Measurements from ENCODE around the gene EME1. TPM values are rescaled to one million over a fixed set of nuclear protein-coding genes. Genes with fewer than 3 reads are reported as not detected.
A peak's percentile ranks its signal among the peaks of the same experiment; 100 is the strongest.

EME1 gene
- total and polyA plus RNA-seq, 2 of the 13 experiments (the other 11 are each of a cell fraction or from before 2014, with no cell fraction given) = 20.7 to 24.6 TPM

DNA sequence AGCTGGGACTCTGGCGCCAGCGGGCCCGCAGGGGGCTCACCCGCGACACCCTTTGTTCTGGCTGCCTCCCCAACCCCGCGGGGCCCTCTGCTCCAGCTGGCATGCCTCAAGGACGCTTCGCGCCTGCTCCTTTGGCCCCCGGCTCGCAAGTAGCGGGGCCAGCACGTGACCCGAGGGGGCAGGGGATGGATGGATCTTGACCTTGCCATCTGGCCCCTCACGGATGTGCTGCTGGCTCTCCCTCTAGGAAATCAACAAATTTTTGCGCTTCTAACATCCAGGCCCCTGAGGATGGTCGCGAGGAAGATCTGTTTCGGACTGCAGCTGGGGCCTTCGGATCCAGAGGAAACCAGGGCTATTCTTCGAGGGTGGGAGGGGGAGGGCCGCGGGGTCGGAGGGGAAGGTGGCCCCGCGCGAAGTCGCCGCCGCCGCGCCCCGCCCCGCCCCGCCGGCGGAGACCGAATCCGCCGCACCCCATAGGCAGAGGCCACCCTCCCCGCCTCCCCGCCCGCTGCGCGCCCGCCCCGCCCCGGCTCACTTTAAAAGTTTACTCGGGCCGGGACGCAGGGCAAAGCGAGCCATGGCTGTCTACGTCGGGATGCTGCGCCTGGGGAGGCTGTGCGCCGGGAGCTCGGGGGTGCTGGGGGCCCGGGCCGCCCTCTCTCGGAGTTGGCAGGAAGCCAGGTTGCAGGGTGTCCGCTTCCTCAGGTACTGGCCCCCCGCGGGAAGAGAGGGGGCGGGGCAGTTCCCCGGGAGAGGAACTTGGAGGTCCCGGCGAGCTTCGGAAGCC is 52.8 kb downstream of the EME1 start, which contains the start of gene ACSF2 (continued):
- TF ChIP-seq PHB2 (IDR thresholded peaks at IDR 0.05; ENCODE audit: partially characterized antibody) (no peak), CENPT (CRISPR knock-in tag; IDR thresholded peaks at IDR 0.05; ENCODE audit: low read depth) (no peak), NFE2L1 (CRISPR knock-in tag; IDR thresholded peaks at IDR 0.05; ENCODE audit: borderline replicate concordance) (peak; percentile 54; the same call in 1 of the 2 replicates), KDM1A (CRISPR knock-in tag; IDR thresholded peaks at IDR 0.05) (no peak), PRMT3 (CRISPR knock-in tag; IDR thresholded peaks at IDR 0.05; ENCODE audit: borderline replicate concordance, low read depth) (no peak), HOXA9 (CRISPR knock-in tag; IDR thresholded peaks at IDR 0.05; ENCODE audit: borderline replicate concordance) (no peak), ZNF44 (CRISPR knock-in tag; IDR thresholded peaks at IDR 0.05) (no peak), LCORL (IDR thresholded peaks at IDR 0.05) (peak; percentile 42; the same call in 1 of the 2 replicates), LCORL (CRISPR knock-in tag; IDR thresholded peaks at IDR 0.05) (peak; percentile 37), JARID2 (CRISPR knock-in tag; IDR thresholded peaks at IDR 0.05; ENCODE audit: insufficient replicate concordance) (no peak), NKX3-1 (CRISPR knock-in tag; IDR thresholded peaks at IDR 0.05) (no peak), ZBTB42 (CRISPR knock-in tag; IDR thresholded peaks at IDR 0.05) (no peak), SP140L (CRISPR knock-in tag; IDR thresholded peaks at IDR 0.05; ENCODE audit: borderline replicate concordance) (0 out of 2 replicates have a peak, but pooled peaks have one; percentile 15), ZNF24 (IDR thresholded peaks at IDR 0.05) (no peak), ZNF331 (CRISPR knock-in tag; IDR thresholded peaks at IDR 0.05) (peak; percentile 38; the same call in 1 of the 2 replicates), ZNF446 (CRISPR knock-in tag; IDR thresholded peaks at IDR 0.05) (no peak), ZMYM4 (CRISPR knock-in tag; IDR thresholded peaks at IDR 0.05) (peak; percentile 40; the same call in 1 of the 2 replicates), ZNF317 (CRISPR knock-in tag; IDR thresholded peaks at IDR 0.05) (no peak), CBX1 (IDR thresholded peaks at IDR 0.05; ENCODE audit: low read depth) (peak; percentile 5)
- TF ChIP-seq, protein P1, sequence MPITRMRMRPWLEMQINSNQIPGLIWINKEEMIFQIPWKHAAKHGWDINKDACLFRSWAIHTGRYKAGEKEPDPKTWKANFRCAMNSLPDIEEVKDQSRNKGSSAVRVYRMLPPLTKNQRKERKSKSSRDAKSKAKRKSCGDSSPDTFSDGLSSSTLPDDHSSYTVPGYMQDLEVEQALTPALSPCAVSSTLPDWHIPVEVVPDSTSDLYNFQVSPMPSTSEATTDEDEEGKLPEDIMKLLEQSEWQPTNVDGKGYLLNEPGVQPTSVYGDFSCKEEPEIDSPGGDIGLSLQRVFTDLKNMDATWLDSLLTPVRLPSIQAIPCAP (CRISPR knock-in tag; IDR thresholded peaks at IDR 0.05; ENCODE audit: low read depth) = 0 out of 2 replicates have a peak, but pooled peaks have one; percentile 37
- TF ChIP-seq, protein P2, sequence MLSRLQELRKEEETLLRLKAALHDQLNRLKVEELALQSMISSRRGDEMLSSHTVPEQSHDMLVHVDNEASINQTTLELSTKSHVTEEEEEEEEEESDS (CRISPR knock-in tag; IDR thresholded peaks at IDR 0.05; ENCODE audit: borderline replicate concordance) = no peak
- TF ChIP-seq, protein P3, sequence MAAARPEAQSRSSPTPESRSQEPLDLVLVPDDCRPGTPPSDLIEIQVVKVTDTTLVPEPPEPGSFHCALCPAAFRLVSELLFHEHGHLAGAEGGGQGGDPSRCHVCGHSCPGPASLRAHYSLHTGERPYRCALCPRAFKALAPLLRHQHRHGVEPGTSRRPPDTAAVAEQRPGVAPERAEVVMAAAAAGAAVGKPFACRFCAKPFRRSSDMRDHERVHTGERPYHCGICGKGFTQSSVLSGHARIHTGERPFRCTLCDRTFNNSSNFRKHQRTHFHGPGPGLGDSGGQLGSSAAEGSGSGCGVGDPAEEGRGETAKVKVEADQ (CRISPR knock-in tag; IDR thresholded peaks at IDR 0.05; ENCODE audit: borderline replicate concordance) = no peak
- TF ChIP-seq, protein P4, sequence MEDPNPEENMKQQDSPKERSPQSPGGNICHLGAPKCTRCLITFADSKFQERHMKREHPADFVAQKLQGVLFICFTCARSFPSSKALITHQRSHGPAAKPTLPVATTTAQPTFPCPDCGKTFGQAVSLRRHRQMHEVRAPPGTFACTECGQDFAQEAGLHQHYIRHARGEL (CRISPR knock-in tag; IDR thresholded peaks at IDR 0.05) = no peak
- TF ChIP-seq, protein P5, sequence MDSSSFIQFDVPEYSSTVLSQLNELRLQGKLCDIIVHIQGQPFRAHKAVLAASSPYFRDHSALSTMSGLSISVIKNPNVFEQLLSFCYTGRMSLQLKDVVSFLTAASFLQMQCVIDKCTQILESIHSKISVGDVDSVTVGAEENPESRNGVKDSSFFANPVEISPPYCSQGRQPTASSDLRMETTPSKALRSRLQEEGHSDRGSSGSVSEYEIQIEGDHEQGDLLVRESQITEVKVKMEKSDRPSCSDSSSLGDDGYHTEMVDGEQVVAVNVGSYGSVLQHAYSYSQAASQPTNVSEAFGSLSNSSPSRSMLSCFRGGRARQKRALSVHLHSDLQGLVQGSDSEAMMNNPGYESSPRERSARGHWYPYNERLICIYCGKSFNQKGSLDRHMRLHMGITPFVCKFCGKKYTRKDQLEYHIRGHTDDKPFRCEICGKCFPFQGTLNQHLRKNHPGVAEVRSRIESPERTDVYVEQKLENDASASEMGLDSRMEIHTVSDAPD (CRISPR knock-in tag; IDR thresholded peaks at IDR 0.05) = 0 out of 2 replicates have a peak, but pooled peaks have one; percentile 15
- TF ChIP-seq, protein P6, sequence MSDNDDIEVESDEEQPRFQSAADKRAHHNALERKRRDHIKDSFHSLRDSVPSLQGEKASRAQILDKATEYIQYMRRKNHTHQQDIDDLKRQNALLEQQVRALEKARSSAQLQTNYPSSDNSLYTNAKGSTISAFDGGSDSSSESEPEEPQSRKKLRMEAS (IDR thresholded peaks at IDR 0.05) = peak; percentile 89
- TF ChIP-seq, protein P7, sequence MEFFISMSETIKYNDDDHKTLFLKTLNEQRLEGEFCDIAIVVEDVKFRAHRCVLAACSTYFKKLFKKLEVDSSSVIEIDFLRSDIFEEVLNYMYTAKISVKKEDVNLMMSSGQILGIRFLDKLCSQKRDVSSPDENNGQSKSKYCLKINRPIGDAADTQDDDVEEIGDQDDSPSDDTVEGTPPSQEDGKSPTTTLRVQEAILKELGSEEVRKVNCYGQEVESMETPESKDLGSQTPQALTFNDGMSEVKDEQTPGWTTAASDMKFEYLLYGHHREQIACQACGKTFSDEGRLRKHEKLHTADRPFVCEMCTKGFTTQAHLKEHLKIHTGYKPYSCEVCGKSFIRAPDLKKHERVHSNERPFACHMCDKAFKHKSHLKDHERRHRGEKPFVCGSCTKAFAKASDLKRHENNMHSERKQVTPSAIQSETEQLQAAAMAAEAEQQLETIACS (CRISPR knock-in tag; IDR thresholded peaks at IDR 0.05) = no peak
